IPS-20b (cell line): ENCODE data around the gene SPACA9.

Experiments
- H3K27ac ChIP-seq: one replicate; pipeline ENCODE4 v1.5.1; 2013; ENCODE audit warnings: low read length
- H3K27me3 ChIP-seq: 2 replicates; pipeline ENCODE4 v1.6.1; 2013; ENCODE audit warnings: mild to moderate bottlenecking, low read length, inconsistent platforms; ENCODE audit not compliant: insufficient read depth
- H3K36me3 ChIP-seq: 2 replicates; pipeline ENCODE4 v1.6.1; 2013; ENCODE audit warnings: low read depth, mild to moderate bottlenecking, inconsistent platforms, low read length, moderate library complexity; ENCODE audit not compliant: insufficient read depth
- H3K4me1 ChIP-seq: 2 replicates; pipeline ENCODE4 v1.6.1; 2013; ENCODE audit warnings: mild to moderate bottlenecking, control low read depth, inconsistent platforms, low read length, moderate library complexity; ENCODE audit not compliant: insufficient read depth
- H3K4me3 ChIP-seq: 2 replicates; pipeline ENCODE4 v1.5.1; 2013; ENCODE audit warnings: mild to moderate bottlenecking, low read length, inconsistent platforms
- H3K9ac ChIP-seq: 2 replicates; pipeline ENCODE4 v1.6.1; 2013; ENCODE audit warnings: low read depth, mild to moderate bottlenecking, inconsistent platforms, low read length, moderate library complexity
- H3K9me3 ChIP-seq: 2 replicates; pipeline ENCODE4 v1.6.1; 2013; ENCODE audit warnings: mild to moderate bottlenecking, low read depth, low read length, inconsistent platforms; ENCODE audit not compliant: insufficient read depth

Gene SPACA9

GRCh38 chr9:132878695-132879456 is at the start of gene SPACA9:
Gene SPACA9 (plus strand): TSS chr9:132878898. CDS start chr9:132883948, 5,050 bp downstream.
- Histone ChIP-seq H3K27ac (no peak within 1 kb of the TSS), H3K9ac (peak within 1 kb of the TSS; percentile 77; the same call in 1 of the 2 replicates), H3K4me1 (no peaks in the 10 kb centered on the region), H3K9me3 (no peaks in the 10 kb centered on the region), H3K27me3 (peaks cover 40% of the 10 kb centered on the region), H3K4me3 (peak within 1 kb of the TSS; percentile 98), H3K36me3 (no peaks in the 10 kb centered on the region)

- Histone ChIP-seq H3K27ac (no peak overlapping the region), H3K4me1 (no peaks in the 10 kb centered on the region), H3K36me3 (no peaks in the 10 kb centered on the region), H3K4me3 (no peak overlapping the region), H3K27me3 (no peaks in the 10 kb centered on the region), H3K9me3 (no peaks in the 10 kb centered on the region), H3K9ac (no peak overlapping the region)
These were observed 46.4 kb upstream of the SPACA9 start for GRCh38 chr9:132832171-132832881.

GRCh38 chr9:132833550-132834121 is 45.1 kb upstream of the SPACA9 start:
- Histone ChIP-seq H3K9ac (no peak overlapping the region), H3K27me3 (no peaks in the 10 kb centered on the region), H3K27ac (no peak overlapping the region), H3K36me3 (no peaks in the 10 kb centered on the region), H3K4me3 (no peak overlapping the region), H3K4me1 (no peaks in the 10 kb centered on the region), H3K9me3 (no peaks in the 10 kb centered on the region)

GRCh38 chr9:132834343-132834742 is 44.4 kb upstream of the SPACA9 start:
- Histone ChIP-seq H3K27me3 (no peaks in the 10 kb centered on the region), H3K4me3 (no peak overlapping the region), H3K27ac (no peak overlapping the region), H3K9me3 (no peaks in the 10 kb centered on the region), H3K36me3 (no peaks in the 10 kb centered on the region), H3K9ac (no peak overlapping the region), H3K4me1 (no peaks in the 10 kb centered on the region)

GRCh38 chr9:132837501-132838286 is 41.0 kb upstream of the SPACA9 start:
- Histone ChIP-seq H3K27ac (no peak overlapping the region), H3K9me3 (no peaks in the 10 kb centered on the region), H3K36me3 (no peaks in the 10 kb centered on the region), H3K9ac (no peak overlapping the region), H3K4me1 (no peaks in the 10 kb centered on the region), H3K4me3 (no peak overlapping the region), H3K27me3 (no peaks in the 10 kb centered on the region)

- Histone ChIP-seq H3K36me3 (no peaks in the 10 kb centered on the region), H3K27me3 (no peaks in the 10 kb centered on the region), H3K9ac (no peak overlapping the region), H3K27ac (no peak overlapping the region), H3K4me3 (no peak overlapping the region), H3K9me3 (no peaks in the 10 kb centered on the region), H3K4me1 (no peaks in the 10 kb centered on the region)
These were observed 40.4 kb upstream of the SPACA9 start for GRCh38 chr9:132838291-132838690.

GRCh38 chr9:132840980-132841379 is 37.7 kb upstream of the SPACA9 start:
- no peaks in the 10 kb centered on the region for H3K4me1 ChIP-seq

GRCh38 chr9:132842124-132843044 is 36.3 kb upstream of the SPACA9 start:
- Histone ChIP-seq H3K9me3 (no peaks in the 10 kb centered on the region), H3K4me3 (no peak overlapping the region), H3K4me1 (no peaks in the 10 kb centered on the region), H3K27me3 (no peaks in the 10 kb centered on the region), H3K36me3 (no peaks in the 10 kb centered on the region), H3K27ac (no peak overlapping the region), H3K9ac (no peak overlapping the region)

More at GRCh38 chr9:132840980-132841379, 37.7 kb upstream of the SPACA9 start:
- no peaks in the 10 kb centered on the region for H3K9me3 ChIP-seq
- no peaks in the 10 kb centered on the region for H3K36me3 ChIP-seq
- no peak overlapping the region for H3K4me3 ChIP-seq
- H3K9ac ChIP-seq = no peak overlapping the region
- H3K27me3 ChIP-seq = no peaks in the 10 kb centered on the region
- H3K27ac ChIP-seq = no peak overlapping the region

GRCh38 chr9:132846109-132846917 is 32.4 kb upstream of the SPACA9 start:
- Histone ChIP-seq H3K9ac (no peak overlapping the region), H3K4me3 (no peak overlapping the region), H3K9me3 (no peaks in the 10 kb centered on the region), H3K36me3 (no peaks in the 10 kb centered on the region), H3K27ac (no peak overlapping the region), H3K4me1 (no peaks in the 10 kb centered on the region), H3K27me3 (no peaks in the 10 kb centered on the region)

GRCh38 chr9:132846918-132847515 is 31.7 kb upstream of the SPACA9 start:
- Histone ChIP-seq H3K36me3 (no peaks in the 10 kb centered on the region), H3K4me3 (no peak overlapping the region), H3K27me3 (no peaks in the 10 kb centered on the region), H3K27ac (no peak overlapping the region), H3K9ac (no peak overlapping the region), H3K4me1 (no peaks in the 10 kb centered on the region), H3K9me3 (no peaks in the 10 kb centered on the region)
